HCT116 (cell line): Measurements from ENCODE around the gene COL8A2. TPM values are rescaled to one million over a fixed set of nuclear protein-coding genes. Genes with fewer than 3 reads are reported as not detected.

Experiments
- ATAC-seq: fragments of 200-7000 bp; cut with Tn5 transposase; 2 replicates; pipeline ENCODE4 v1.9.1; 2020; ENCODE audit warnings: mild to moderate bottlenecking, moderate library complexity
- BruUV-seq: library from RNA; stranded (reverse); fragments of 400-500 nt; replicated peaks from 2 replicates; lab custom pipeline; 2021; lab: Mats Ljungman, UMichigan
- CTCF ChIA-PET: fragments of 300-600 bp; sonication (Branson Sonifier 250); formaldehyde crosslinking; loops from one replicate; lab custom pipeline; 2021; ENCODE audit warnings: antibody characterized with exemption; lab: Charles Lee
- POLR2A ChIA-PET: fragments of 300-600, 350-600 bp; sonication (Branson Sonifier 250); formaldehyde crosslinking; loops from one replicate; lab custom pipeline; 2021; ENCODE audit warnings: antibody characterized with exemption; lab: Charles Lee
- RAD21 ChIA-PET, 2 experiments: fragments of 300-600 bp; sonication (Branson Sonifier 250); formaldehyde crosslinking; loops; one replicate each; lab custom pipeline; 2023; ENCODE audit warnings: low total read pairs in 2 of 2; ENCODE audit not compliant: uncharacterized antibody in 2 of 2, unreplicated experiment in 2 of 2, low non-redundant PET in 1 of 2; lab: Charles Lee
- DNase-seq: peaks from one replicate; pipeline ENCODE4 v3.0.0-alpha.2; 2010; ENCODE audit warnings: low read depth, low spot score
- H2AFZ ChIP-seq: fragments of 200-600 bp; shearing (Covaris generic), sonication (generic); 2 replicates; pipeline ENCODE4 v1.6.1; 2017; ENCODE audit warnings: low read depth, mixed run types, mixed read lengths, antibody characterized with exemption, low read length; ENCODE audit not compliant: poor library complexity, severe bottlenecking
- H3K27ac ChIP-seq: 2 replicates; pipeline ENCODE4 v1.5.1; 2012; ENCODE audit warnings: low read depth, low read length
- H3K27me3 ChIP-seq: fragments of 200-600 bp; sonication (generic); 2 replicates; pipeline ENCODE4 v1.6.1; 2016; ENCODE audit warnings: mixed run types, low read length, mixed read lengths; ENCODE audit not compliant: insufficient read depth
- H3K36me3 ChIP-seq, 2 experiments: fragments of 200-500 bp in 1 of 2; fragments of 200-600 bp in 1 of 2; sonication (Bioruptor generic) in 1 of 2; sonication (generic) in 1 of 2; 2 replicates each; pipeline versions ENCODE4 v1.5.1 to v1.6.1; 2014 to 2016; ENCODE audit warnings: low read length in 2 of 2, inconsistent platforms in 1 of 2, mixed read lengths in 1 of 2, mixed run types in 1 of 2; ENCODE audit not compliant: insufficient read depth in 2 of 2, control insufficient read depth in 1 of 2
- H3K4me1 ChIP-seq, 2 experiments: fragments of 200-600 bp in 1 of 2; sonication (generic) in 1 of 2; 2 replicates each; pipeline versions ENCODE4 v1.5.1 to v1.6.1; 2012 to 2017; ENCODE audit warnings: low read length in 2 of 2, inconsistent platforms in 1 of 2, mild to moderate bottlenecking in 1 of 2, mixed read lengths in 1 of 2, mixed run types in 1 of 2, moderate library complexity in 1 of 2; ENCODE audit not compliant: insufficient read depth in 2 of 2, control insufficient read depth in 1 of 2
- H3K4me2 ChIP-seq: fragments of 200-600 bp; sonication (generic); 2 replicates; pipeline ENCODE4 v1.6.1; 2017; ENCODE audit warnings: mixed run types, low read length, mixed read lengths
- H3K4me3 ChIP-seq, 2 experiments: fragments of 200-600 bp in 1 of 2; sonication (generic) in 1 of 2; replicated peaks in 1 of 2; 2 replicates each; pipeline ENCODE4 v1.5.1; 2011 to 2016; ENCODE audit warnings: low read length in 2 of 2, control low read depth in 1 of 2, low read depth in 1 of 2, mild to moderate bottlenecking in 1 of 2, mixed read lengths in 1 of 2, mixed run types in 1 of 2
- H3K79me2 ChIP-seq: fragments of 200-600 bp; sonication (generic); 2 replicates; pipeline ENCODE4 v1.6.1; 2017; ENCODE audit warnings: mild to moderate bottlenecking, mixed run types, low read length, moderate library complexity, mixed read lengths; ENCODE audit not compliant: insufficient read depth
- H3K9ac ChIP-seq: fragments of 200-600 bp; sonication (generic); 2 replicates; pipeline ENCODE4 v1.6.1; 2016; ENCODE audit warnings: low read length, mixed read lengths
- H3K9me2 ChIP-seq: fragments of 200-600 bp; sonication (generic), shearing (Covaris generic); 2 replicates; pipeline ENCODE4 v1.6.1; 2017; ENCODE audit warnings: mixed run types, mild to moderate bottlenecking, moderate library complexity; ENCODE audit not compliant: insufficient read depth
- H3K9me3 ChIP-seq, 2 experiments: fragments of 200-500 bp in 1 of 2; fragments of 200-600 bp in 1 of 2; sonication (Bioruptor generic) in 1 of 2; sonication (generic) in 1 of 2; 2 replicates each; pipeline ENCODE4 v1.6.1; 2014 to 2017; ENCODE audit warnings: low read length in 2 of 2, mixed read lengths in 2 of 2, inconsistent platforms in 1 of 2, low read depth in 1 of 2, mild to moderate bottlenecking in 1 of 2, mixed run types in 1 of 2, moderate library complexity in 1 of 2; ENCODE audit not compliant: control insufficient read depth in 1 of 2, insufficient read depth in 1 of 2
- H4K20me1 ChIP-seq: fragments of 200-600 bp; sonication (generic), shearing (Covaris generic); 2 replicates; pipeline ENCODE4 v1.6.1; 2017; ENCODE audit warnings: mixed run types, mild to moderate bottlenecking, moderate library complexity; ENCODE audit not compliant: insufficient read depth
- ATF3 ChIP-seq: IDR thresholded peaks from 2 replicates; pipeline ENCODE4 v1.6.1; 2012
- CBX3 ChIP-seq: IDR thresholded peaks from 2 replicates; pipeline ENCODE4 v1.6.1; 2012; ENCODE audit warnings: low read depth
- CEBPB ChIP-seq: IDR thresholded peaks from 2 replicates; pipeline ENCODE4 v1.6.1; 2012; ENCODE audit warnings: low read depth
- CTCF ChIP-seq, 3 experiments: fragments of 200-600 bp in 1 of 3; sonication (generic) in 1 of 3; IDR thresholded peaks in 2 of 3; conservative IDR thresholded peaks in 1 of 3; 2 replicates each; pipeline ENCODE4 v1.5.1; 2012 to 2017; ENCODE audit warnings: low read depth in 2 of 3, low read length in 2 of 3, antibody characterized with exemption in 1 of 3, borderline replicate concordance in 1 of 3, control low read depth in 1 of 3, mild to moderate bottlenecking in 1 of 3, mixed read lengths in 1 of 3, mixed run types in 1 of 3, moderate library complexity in 1 of 3; ENCODE audit not compliant: insufficient read depth in 1 of 3
- EGR1 ChIP-seq: IDR thresholded peaks from 2 replicates; pipeline ENCODE4 v1.6.1; 2012; ENCODE audit warnings: low read depth
- EZH2phosphoT487 ChIP-seq: fragments of 200-600 bp; IDR thresholded peaks from 2 replicates; pipeline ENCODE4 v1.6.1; 2018; ENCODE audit warnings: antibody characterized with exemption, borderline replicate concordance
- FOSL1 ChIP-seq: IDR thresholded peaks from 2 replicates; pipeline ENCODE4 v1.6.1; 2012; ENCODE audit warnings: low read depth
- JUND ChIP-seq: IDR thresholded peaks from 2 replicates; pipeline ENCODE4 v1.6.1; 2012
- POLR2A ChIP-seq: IDR thresholded peaks from 2 replicates; pipeline ENCODE4 v1.7.0; 2011; ENCODE audit warnings: borderline replicate concordance; ENCODE audit not compliant: insufficient read depth, insufficient read length; ENCODE audit errors: extremely low read depth
- POLR2AphosphoS5 ChIP-seq: IDR thresholded peaks from 2 replicates; pipeline ENCODE4 v1.6.1; 2011; ENCODE audit warnings: mild to moderate bottlenecking, low read depth, low read length, moderate library complexity
- RAD21 ChIP-seq: IDR thresholded peaks from 2 replicates; pipeline ENCODE4 v1.6.1; 2012; ENCODE audit warnings: low read depth, mild to moderate bottlenecking
- SIN3A ChIP-seq: IDR thresholded peaks from 2 replicates; pipeline ENCODE4 v1.6.1; 2012; ENCODE audit warnings: low read depth
- YY1 ChIP-seq: IDR thresholded peaks from 2 replicates; pipeline ENCODE4 v1.6.1; 2011; ENCODE audit warnings: low read length, low read depth, moderate library complexity, mild to moderate bottlenecking; ENCODE audit not compliant: insufficient replicate concordance; ENCODE audit errors: extremely low read depth
- ZBTB33 ChIP-seq: IDR thresholded peaks from 2 replicates; pipeline ENCODE4 v1.6.1; 2011; ENCODE audit warnings: mild to moderate bottlenecking, low read length, moderate library complexity; ENCODE audit not compliant: insufficient replicate concordance; ENCODE audit errors: extremely low read depth
- ZNF274 ChIP-seq: fragments of 200-500 bp; sonication (Bioruptor generic); IDR thresholded peaks from 2 replicates; pipeline ENCODE4 v1.6.1; 2014; ENCODE audit warnings: mild to moderate bottlenecking, low read depth, low read length, inconsistent platforms
- intact Hi-C: fragments of 100-400 bp; cut with micrococcal nuclease; formaldehyde crosslinking; loops from 2 replicates; pipeline ENCODE4 v1.10.0; 2022
- total RNA-seq: library from RNA; stranded (reverse); gene quantifications from one replicate; pipeline ENCODE4 v1.2.1, GENCODE V29; 2021; ENCODE audit not compliant: unreplicated experiment

Gene COL8A2
- total RNA-seq, 1 experiment from 2014 or later = 0.05 TPM

- ChIA-PET CTCF (no interaction called here), RAD21 (interaction anchor here in 1 of 2 experiments (0.7 kb wide), 1 partner anchor 368 kb away, joined by 4 read pairs; no protein-coding TSS in a partner anchor), POLR2A (no interaction called here)
- no peak overlapping the region for H3K27ac ChIP-seq
- H3K4me1 ChIP-seq = no peaks in the 10 kb centered on the region
- BruUV-seq = no TSS peak
- no peak overlapping the region for H2AFZ ChIP-seq
- no peaks in the 10 kb centered on the region for H3K79me2 ChIP-seq
- DNase-seq = no peak
- H3K9me3 ChIP-seq = no peaks in the 10 kb centered on the region
- H4K20me1 ChIP-seq = no peaks in the 10 kb centered on the region
- no peak for TF ChIP-seq POLR2A
- TF ChIP-seq POLR2AphosphoS5 = no peak
- no peak for TF ChIP-seq ZBTB33
- no peak for TF ChIP-seq JUND
- TF ChIP-seq EZH2phosphoT487 = no peak
- TF ChIP-seq RAD21 = no peak
- no peak for TF ChIP-seq YY1
- TF ChIP-seq ATF3 = no peak
- no peak for TF ChIP-seq SIN3A
- no peak for TF ChIP-seq CEBPB
- TF ChIP-seq EGR1 = no peak
- TF ChIP-seq CTCF (IDR thresholded peaks at IDR 0.05 in 2 of 3, conservative IDR thresholded peaks at IDR 0.05 in 1 of 3; ENCODE audit: borderline replicate concordance in 1 of 3, insufficient read depth in 1 of 3, low read depth in 2 of 3, low read length in 2 of 3) = no peak
- no peak for TF ChIP-seq ZNF274
- no peak for TF ChIP-seq CBX3
- no peak for TF ChIP-seq FOSL1
- H3K4me2 ChIP-seq = no peak overlapping the region
- no peaks in the 10 kb centered on the region for H3K9me2 ChIP-seq
- intact Hi-C loops = no loop called here
- H3K4me3 ChIP-seq = no peak overlapping the region
- no peak for ATAC-seq
- H3K36me3 ChIP-seq = peaks cover 0 to 3% of the 10 kb centered on the region in 2 experiments
- H3K27me3 ChIP-seq = no peaks in the 10 kb centered on the region
- no peak overlapping the region for H3K9ac ChIP-seq
Observed at GRCh38 chr1:36053978-36054377, 71.0 kb downstream of the COL8A2 start.
